Pancreas (tissue), 10 donors: ENCODE results near the gene DRGX. TPM values are rescaled to one million over a fixed set of nuclear protein-coding genes. Genes with fewer than 3 reads are reported as not detected.

Source experiments
- ATAC-seq, 4 donors: fragments of 200-7000 bp; cut with Tn5 transposase; one replicate each; pipeline versions ENCODE4 v1.8.0 to v1.9.1; 2020; ENCODE audit warnings: mild to moderate bottlenecking in 4 of 4, moderate library complexity in 4 of 4
- DNase-seq, 6 donors: peaks; one replicate each; pipeline ENCODE4 v3.0.0-alpha.2; 2020
- FAIRE-seq: peaks from 2 replicates; lab custom pipeline; 2012; peaks lifted over from hg19 to GRCh38; lab: Jason Lieb, UNC
- H3K27ac ChIP-seq, 4 donors: fragments of 200-600 bp; sonication (generic); 1 replicate in 3 of 4; 2 replicates in 1 of 4; pipeline versions ENCODE4 v1.5.0 to v1.8.0; 2020
- H3K27me3 ChIP-seq, 4 donors: fragments of 200-600 bp; one replicate each; pipeline ENCODE4 v1.8.0; 2021
- H3K36me3 ChIP-seq, 3 donors: fragments of 200-600 bp; sonication (generic) in 1 of 3; one replicate each; pipeline versions ENCODE4 v1.5.0 to v1.8.0; 2020 to 2021
- H3K4me1 ChIP-seq, 3 donors: fragments of 200-600 bp; one replicate each; pipeline ENCODE4 v1.8.0; 2021
- H3K4me3 ChIP-seq, 4 donors: fragments of 200-600 bp; sonication (generic) in 2 of 4; one replicate each; pipeline versions ENCODE4 v1.5.0 to v1.8.0; 2020 to 2021
- H3K9me3 ChIP-seq, 4 donors: fragments of 200-600 bp; one replicate each; pipeline ENCODE4 v1.8.0; 2021
- WGBS, 2 donors: extraction: QIAGEN DNeasy Blood & Tissue Kit; methylation state at CpG; one replicate each; pipeline ENCODE4 v1.1.7; 2013; 5-methylcytosine and 5-hydroxymethylcytosine counted together
- intact Hi-C, 3 donors: fragments of 100-400 bp; cut with DNase I; formaldehyde crosslinking; loops; one replicate each; pipeline versions ENCODE4 v1.11.1 to v1.14.2; 2022
- polyA plus RNA-seq, 2 donors: library from polyadenylated mRNA; stranded (reverse); fragments of 200-250 nt; gene quantifications; one replicate each; pipeline ENCODE4 v1.2.3, GENCODE V29; 2013
- total RNA-seq, 6 donors: library from RNA; stranded (reverse); fragmentation: NEBNext Ultra II Directional in 4 of 6; extraction: Animal tissue kit (Norgen Biotek cat#: 25700) in 4 of 6; gene quantifications; one replicate each; pipeline versions ENCODE4 v1.2.1 to v1.2.4, GENCODE V29; 2021 to 2023
- TF ChIP-seq, protein P1 (sequence below), 4 donors: fragments of 200-600 bp; sonication (generic) in 3 of 4; IDR thresholded peaks; one replicate each; pipeline versions ENCODE4 v1.5.0 to v1.8.0; 2021; ENCODE audit warnings: antibody characterized with exemption in 4 of 4
- donor health status: healthy with polysubstance abuse.
- donor health status: DM: no; HTN: no; CAD: no; lungs with moderate emphysema.
- donor health status: DM: no; HTN: no; CAD: no.
- donor health status: control.
- donor health status: control.
- donor health status: Bipolar disorder and iron deficiency.
- donor health status: DM: yes; HTN: yes; CAD: no.
- donor health status: DM: no; HTN: no; CAD: no.
- donor health status: DM: no; HTN: no; CAD: no.
- donor health status: DM: yes; HTN: yes; CAD: no.

The DRGX gene
- total and polyA plus RNA-seq, 8 donors, result not detected

DNA sequence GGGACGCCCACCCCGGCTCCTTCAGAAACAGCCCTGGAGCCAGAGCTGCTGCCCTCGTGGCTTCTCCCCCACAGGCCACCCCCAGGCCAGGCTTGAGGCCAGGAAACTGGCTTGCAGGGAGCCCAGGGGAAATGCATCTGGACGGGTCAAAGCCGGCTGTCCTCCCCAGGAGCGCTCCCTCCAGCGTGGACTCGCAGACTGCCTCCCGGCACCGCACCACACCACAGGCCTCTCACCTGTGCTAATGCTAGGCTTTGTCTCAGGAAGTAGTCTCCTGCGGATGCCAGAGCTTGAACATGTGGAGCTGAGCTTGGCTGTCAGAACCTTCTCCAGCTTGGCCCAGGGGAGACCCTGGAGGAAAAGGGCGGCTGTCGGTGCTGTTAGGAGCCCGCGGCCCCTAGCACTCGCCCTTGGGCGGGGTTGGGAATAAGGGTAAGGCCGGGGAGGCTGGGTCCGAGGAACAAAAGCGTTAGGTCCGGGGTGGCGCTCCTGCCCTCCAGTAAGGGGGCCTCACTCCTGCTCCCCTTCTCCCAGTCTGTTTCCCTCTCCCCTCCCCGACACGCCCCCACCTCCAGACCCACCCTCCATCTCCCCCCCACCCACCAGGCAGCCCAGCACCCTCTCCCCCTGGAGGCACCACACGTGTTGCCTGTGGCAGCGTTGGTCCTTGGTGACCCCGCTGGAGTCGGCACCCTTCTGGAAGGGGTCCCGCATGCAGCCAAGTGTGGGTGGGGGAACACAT, 21.6 kb upstream of the DRGX start:
- H3K4me3 ChIP-seq, result no peak overlapping the region
- H3K27ac ChIP-seq, result no peak overlapping the region
- TF ChIP-seq, protein P1, sequence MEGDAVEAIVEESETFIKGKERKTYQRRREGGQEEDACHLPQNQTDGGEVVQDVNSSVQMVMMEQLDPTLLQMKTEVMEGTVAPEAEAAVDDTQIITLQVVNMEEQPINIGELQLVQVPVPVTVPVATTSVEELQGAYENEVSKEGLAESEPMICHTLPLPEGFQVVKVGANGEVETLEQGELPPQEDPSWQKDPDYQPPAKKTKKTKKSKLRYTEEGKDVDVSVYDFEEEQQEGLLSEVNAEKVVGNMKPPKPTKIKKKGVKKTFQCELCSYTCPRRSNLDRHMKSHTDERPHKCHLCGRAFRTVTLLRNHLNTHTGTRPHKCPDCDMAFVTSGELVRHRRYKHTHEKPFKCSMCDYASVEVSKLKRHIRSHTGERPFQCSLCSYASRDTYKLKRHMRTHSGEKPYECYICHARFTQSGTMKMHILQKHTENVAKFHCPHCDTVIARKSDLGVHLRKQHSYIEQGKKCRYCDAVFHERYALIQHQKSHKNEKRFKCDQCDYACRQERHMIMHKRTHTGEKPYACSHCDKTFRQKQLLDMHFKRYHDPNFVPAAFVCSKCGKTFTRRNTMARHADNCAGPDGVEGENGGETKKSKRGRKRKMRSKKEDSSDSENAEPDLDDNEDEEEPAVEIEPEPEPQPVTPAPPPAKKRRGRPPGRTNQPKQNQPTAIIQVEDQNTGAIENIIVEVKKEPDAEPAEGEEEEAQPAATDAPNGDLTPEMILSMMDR (IDR thresholded peaks at IDR 0.05), result no peak
- no peaks in the 10 kb centered on the region for H3K9me3 ChIP-seq
- FAIRE-seq (no peak), ATAC-seq (no peak), DNase-seq (peak in 1 of 6 donors; percentile 72)
- intact Hi-C loops, result no loop called here
- WGBS, 2 donors, result 91 to 93% methylated on average over 27 to 29 of the region's 29 CpGs
- H3K36me3 ChIP-seq, result no peaks in the 10 kb centered on the region
- no peaks in the 10 kb centered on the region for H3K27me3 ChIP-seq
- peaks cover 4 to 16% (median 6%) of the 10 kb centered on the region in 3 donors for H3K4me1 ChIP-seq

DNA sequence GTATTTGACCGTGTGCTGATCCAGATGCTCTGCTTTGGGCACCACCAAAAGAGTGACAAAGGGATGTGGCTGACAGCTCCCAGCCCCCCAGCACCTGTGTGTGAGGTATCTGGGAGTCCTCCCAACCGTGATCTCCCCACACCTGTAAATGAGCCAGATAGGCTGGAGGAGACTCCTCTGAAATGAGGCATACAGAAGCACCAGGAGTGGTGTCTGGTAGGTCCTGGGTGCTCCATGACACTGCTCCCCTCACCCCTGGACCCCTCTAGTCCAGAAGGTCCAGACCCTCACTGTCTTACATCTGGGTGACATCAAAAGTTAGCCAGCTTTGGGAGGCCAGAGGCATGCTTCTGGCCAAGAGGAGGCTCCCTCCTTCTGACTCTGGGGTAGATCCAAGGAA, 20.0 kb upstream of the DRGX start:
- ATAC-seq, result no peak
- H3K4me3 ChIP-seq, result no peak overlapping the region
- no peak for FAIRE-seq
- no peaks in the 10 kb centered on the region for H3K36me3 ChIP-seq
- TF ChIP-seq, protein P1 (IDR thresholded peaks at IDR 0.05), result no peak
- intact Hi-C loops, result no loop called here
- peaks cover 4 to 16% (median 6%) of the 10 kb centered on the region in 3 donors for H3K4me1 ChIP-seq
- 82 to 86% methylated on average over 2 of the region's 2 CpGs for WGBS, 2 donors
- H3K27ac ChIP-seq, result no peak overlapping the region
- DNase-seq, result no peak
- no peaks in the 10 kb centered on the region for H3K27me3 ChIP-seq
- H3K9me3 ChIP-seq, result no peaks in the 10 kb centered on the region

DNA sequence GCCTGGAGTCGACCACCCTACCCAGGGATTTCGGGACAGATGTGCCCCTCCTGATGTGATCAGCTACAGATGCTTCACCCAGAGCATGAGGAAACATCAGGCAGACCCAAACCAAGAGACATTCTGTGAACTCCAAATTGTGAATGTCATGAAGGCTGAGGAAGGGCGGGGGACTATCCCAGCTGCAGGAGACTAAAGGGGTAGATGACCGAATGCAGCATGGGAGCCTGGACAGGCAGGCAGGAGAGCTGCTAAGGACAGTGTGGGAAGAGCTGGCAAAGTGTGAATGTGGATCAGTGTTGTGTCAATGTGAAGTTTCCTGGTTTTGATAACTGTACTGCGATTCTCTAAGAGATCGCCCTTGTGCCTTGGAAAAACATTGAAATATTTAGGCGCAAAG, 19.2 kb upstream of the DRGX start:
- 80 to 90% methylated on average over 7 of the region's 7 CpGs for WGBS, 2 donors
- H3K36me3 ChIP-seq, result no peaks in the 10 kb centered on the region
- FAIRE-seq, result no peak
- intact Hi-C loops, result no loop called here
- ATAC-seq, result no peak
- TF ChIP-seq, protein P1 (IDR thresholded peaks at IDR 0.05), result no peak
- no peak overlapping the region for H3K27ac ChIP-seq
- H3K27me3 ChIP-seq, result no peaks in the 10 kb centered on the region
- no peak overlapping the region for H3K4me3 ChIP-seq
- no peak for DNase-seq
- peaks cover 6 to 20% (median 6%) of the 10 kb centered on the region in 3 donors for H3K4me1 ChIP-seq
- H3K9me3 ChIP-seq, result no peaks in the 10 kb centered on the region

DNA sequence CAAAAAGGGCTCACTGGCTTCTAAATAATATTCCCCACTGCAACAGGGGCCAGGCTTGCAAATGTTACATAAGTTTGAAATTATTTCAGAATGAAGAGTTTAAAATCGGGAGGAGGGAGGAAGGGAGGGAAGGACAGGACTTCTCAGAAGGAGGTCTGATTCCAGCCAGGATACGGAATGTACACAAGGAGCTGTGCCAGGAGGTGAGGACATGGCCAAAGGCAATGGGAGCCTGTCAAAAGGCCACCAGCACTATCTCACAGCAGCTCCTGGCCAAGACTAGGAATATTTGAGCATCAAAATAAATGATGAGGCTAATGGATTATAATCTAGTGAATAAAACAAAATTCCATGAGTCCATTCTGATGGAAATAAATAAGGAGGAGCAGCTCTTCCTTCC, 18.6 kb upstream of the DRGX start:
- Histone ChIP-seq H3K27ac (no peak overlapping the region), H3K36me3 (no peaks in the 10 kb centered on the region), H3K4me3 (no peak overlapping the region), H3K9me3 (no peaks in the 10 kb centered on the region), H3K4me1 (peaks cover 9 to 27% (median 12%) of the 10 kb centered on the region in 3 donors), H3K27me3 (no peaks in the 10 kb centered on the region)
- ATAC-seq (peak in 1 of 4 donors; percentile 8), DNase-seq (peak in 1 of 6 donors; percentile 21), FAIRE-seq (no peak)
- intact Hi-C loops, result no loop called here
- 19% methylated on average over 2 of the region's 2 CpGs for WGBS, 2 donors
- TF ChIP-seq, protein P1 (IDR thresholded peaks at IDR 0.05), result no peak

DNA sequence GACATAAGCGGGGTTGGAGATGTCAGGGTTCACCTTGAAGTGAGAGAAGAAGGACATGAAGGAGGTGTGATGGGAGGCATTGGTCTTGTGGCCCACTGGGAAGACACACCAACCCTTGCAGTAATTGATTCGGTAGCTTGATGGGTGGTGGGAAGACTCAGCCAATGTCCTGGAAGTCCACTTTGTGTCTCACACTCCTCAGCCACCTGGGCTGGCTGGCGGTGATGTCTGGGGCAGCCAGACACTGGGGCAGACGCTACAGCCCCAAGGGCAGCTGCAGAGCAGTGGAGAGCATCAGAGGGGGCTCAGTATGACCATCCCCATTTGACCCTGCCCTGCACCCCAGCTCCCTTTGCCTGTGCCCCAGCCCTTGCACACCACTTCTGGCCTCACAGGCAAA, 16.7 kb upstream of the DRGX start:
- Histone ChIP-seq H3K27me3 (no peaks in the 10 kb centered on the region), H3K36me3 (no peaks in the 10 kb centered on the region), H3K4me3 (no peak overlapping the region), H3K27ac (no peak overlapping the region), H3K9me3 (no peaks in the 10 kb centered on the region), H3K4me1 (peaks cover 19 to 39% (median 25%) of the 10 kb centered on the region in 3 donors)
- intact Hi-C loops, result no loop called here
- no peak for ATAC-seq
- FAIRE-seq, result no peak
- 94 to 99% methylated on average over 4 of the region's 4 CpGs for WGBS, 2 donors
- no peak for DNase-seq
- TF ChIP-seq, protein P1 (IDR thresholded peaks at IDR 0.05), result no peak
